GM19023 (cell line): ENCODE measurements around the gene C1orf53.

Source experiments
- ATAC-seq: cut with Tn5 transposase; IDR thresholded peaks from one replicate; pipeline ENCODE4 v1.9.1; 2021; ENCODE audit warnings: mild to moderate bottlenecking, moderate library complexity; ENCODE audit not compliant: unreplicated experiment

The C1orf53 gene

GRCh38 chr1:197907846-197908616 is 5.6 kb downstream of the C1orf53 start:
- no peak for ATAC-seq

GRCh38 chr1:197908716-197909220 is 6.3 kb downstream of the C1orf53 start:
- no peak for ATAC-seq

GRCh38 chr1:197909384-197909783 is 7.0 kb downstream of the C1orf53 start:
- no peak for ATAC-seq

GRCh38 chr1:197910120-197910991 is 7.9 kb downstream of the C1orf53 start:
- no peak for ATAC-seq

DNA sequence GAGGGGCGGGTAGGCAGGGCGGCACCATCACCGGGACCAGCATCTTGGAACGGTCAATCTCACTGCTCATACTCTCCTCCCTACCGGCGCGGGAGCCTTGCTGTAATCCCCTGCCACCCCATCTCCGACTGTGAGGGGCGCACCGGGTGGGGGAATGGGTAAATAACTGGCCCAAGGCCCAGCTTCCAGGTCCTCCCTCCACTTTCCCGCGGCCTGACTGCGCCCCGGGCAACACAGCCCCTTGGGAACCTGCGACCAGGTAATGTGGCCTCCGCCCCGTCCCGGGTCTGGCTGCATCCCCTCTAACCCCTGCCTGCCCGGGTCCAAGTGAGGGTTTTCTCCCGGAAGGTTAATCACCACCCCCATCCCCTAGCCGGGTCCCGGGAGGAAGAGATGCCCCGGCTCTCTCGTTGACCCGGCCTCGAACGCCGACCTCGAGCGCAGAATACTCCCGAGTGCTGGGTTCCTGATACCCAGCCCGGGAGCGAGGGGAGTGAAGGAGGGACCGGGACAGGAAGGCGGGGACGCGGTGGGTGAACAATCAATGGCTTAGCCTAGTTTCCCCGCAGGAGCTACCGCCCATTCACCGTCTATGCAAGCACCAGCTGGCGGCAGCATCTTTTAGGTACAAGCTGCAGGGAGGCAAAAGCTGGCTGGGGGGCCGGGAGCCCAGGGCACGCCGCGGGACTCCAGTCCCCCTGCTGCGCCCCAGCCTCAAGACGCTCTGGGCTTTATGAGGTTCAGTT is 8.9 kb downstream of the C1orf53 start:
- ATAC-seq, result no peak

GRCh38 chr1:197911857-197912696 is 9.6 kb downstream of the C1orf53 start:
- no peak for ATAC-seq

DNA sequence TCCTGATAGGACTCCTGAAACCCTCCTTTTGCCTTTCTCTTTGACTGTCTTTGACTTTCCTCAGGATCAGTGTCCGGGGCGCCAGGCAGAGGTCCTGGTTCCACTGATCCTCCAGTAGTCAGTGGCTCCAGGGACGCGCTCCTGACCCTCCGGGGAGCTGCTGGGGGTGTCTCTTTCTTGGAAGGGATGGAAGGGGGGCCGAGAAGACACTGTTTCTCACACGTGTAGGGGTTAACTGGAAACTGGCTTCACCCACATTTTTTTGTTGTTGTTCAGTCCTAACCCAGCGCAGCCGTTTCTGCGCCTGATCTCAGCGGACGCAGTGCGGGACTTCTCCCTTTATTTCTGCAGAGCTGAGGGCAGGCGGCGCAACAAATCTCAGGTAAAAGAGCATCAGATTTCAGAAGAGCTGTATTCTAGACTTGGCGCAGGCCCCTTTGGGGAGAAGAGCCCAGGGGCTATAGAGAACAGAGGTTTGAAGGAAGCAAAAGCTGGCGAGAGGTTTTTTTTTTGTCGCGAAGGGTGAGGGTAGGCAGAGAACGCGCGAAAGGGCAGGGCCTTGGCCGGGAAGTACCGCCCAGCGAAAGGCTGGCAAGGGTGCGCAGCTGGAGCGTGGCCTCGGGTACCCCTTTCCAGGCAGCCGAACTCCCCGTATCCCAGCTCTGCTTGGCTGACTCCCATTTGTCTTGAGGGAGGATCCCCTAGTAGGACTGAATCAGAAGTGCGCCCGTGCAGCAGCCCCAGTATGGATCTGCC is 10.5 kb downstream of the C1orf53 start:
- no peak for ATAC-seq

DNA sequence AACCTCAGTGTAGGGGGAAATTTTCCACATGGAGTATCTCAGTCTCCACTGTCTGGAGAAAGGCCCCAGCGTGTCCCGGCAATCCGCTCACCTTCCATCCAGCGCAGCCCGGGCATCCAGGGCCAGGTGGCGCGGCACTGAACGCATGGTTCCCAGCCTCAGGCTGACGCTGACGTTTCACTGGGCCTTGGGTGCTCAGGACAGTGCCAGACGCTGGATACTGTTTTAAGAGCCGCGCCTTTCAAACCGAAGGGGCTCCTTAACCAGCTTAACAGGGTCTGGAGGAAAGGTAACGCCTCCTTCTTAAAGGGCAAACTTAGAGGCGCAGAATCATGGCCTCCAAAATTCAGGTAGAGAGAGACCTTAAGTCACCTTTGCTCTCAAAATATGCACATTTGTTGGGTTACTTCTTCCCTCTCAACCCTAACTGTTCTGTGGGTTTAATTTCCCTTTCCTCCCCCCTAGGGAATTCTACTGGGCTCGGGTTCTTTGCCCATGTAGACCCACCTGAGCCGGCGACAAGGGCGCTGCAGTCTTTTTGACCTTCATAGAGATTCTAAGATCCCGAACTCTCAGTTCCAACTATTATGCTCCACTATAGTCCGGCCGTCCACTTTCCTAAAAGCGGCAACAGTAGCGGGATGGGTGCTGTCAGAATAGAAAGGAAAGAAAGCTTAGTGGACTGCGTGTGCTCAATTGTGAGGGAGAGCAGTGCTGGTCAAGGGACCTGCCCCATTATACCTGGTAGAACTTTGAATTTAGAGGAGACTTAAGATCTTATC is 11.3 kb downstream of the C1orf53 start:
- ATAC-seq, result no peak

DNA sequence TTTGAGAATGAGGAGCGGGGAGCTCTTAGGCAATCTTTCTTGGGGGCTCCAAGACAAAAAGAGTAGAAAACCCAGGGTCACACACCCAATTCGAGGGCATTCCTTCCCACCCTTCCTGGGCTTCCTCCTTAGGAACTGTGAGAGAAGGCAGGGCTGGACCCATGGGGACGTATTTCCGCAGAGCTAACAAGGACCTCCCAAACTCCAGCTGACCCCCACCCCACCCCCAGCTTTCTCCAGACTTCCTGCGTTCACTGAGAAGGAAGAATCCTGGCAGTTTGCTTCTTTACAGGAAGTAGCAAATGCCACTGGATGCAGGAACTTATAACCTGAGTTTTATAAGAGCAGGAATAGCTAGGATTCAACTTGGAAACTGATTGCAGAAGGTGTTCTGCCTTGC is 12.1 kb downstream of the C1orf53 start:
- ATAC-seq, result no peak

- no peak for ATAC-seq
These were observed 12.9 kb downstream of the C1orf53 start for GRCh38 chr1:197915260-197915861.

DNA sequence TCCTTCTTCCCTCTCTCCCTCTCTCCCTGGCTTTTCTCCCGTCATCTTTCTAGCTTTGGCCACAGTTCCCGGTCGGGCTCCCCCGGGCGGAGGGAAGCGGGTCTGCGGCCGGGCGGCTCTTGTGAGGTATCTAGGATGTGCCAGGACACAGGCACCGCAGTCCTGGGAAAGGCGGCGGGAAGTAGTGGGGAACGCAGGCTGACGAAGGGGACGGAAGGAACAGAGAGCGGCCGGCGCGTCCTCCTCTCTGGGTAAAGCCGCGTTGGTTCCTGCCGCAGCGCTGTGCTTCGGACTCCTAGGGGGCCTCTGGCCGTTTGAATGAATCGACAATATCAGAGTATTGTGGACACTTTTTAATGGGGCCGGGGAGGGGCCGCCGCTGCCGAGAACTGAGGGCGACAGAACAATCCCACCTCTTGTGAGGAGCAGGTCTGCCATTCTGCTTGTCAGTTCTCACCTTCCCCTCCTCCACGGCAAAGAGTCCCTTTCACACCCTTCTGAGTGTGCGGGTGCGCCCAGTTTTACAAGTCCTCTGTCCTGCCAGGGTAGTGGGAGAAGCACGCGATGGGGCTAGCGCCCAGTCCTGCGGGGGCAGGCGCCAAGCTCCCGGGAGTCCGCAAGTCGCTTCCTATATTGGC is 13.6 kb downstream of the C1orf53 start:
- ATAC-seq, result no peak

- no peak for ATAC-seq
These were observed 14.1 kb downstream of the C1orf53 start for GRCh38 chr1:197916500-197916983.

DNA sequence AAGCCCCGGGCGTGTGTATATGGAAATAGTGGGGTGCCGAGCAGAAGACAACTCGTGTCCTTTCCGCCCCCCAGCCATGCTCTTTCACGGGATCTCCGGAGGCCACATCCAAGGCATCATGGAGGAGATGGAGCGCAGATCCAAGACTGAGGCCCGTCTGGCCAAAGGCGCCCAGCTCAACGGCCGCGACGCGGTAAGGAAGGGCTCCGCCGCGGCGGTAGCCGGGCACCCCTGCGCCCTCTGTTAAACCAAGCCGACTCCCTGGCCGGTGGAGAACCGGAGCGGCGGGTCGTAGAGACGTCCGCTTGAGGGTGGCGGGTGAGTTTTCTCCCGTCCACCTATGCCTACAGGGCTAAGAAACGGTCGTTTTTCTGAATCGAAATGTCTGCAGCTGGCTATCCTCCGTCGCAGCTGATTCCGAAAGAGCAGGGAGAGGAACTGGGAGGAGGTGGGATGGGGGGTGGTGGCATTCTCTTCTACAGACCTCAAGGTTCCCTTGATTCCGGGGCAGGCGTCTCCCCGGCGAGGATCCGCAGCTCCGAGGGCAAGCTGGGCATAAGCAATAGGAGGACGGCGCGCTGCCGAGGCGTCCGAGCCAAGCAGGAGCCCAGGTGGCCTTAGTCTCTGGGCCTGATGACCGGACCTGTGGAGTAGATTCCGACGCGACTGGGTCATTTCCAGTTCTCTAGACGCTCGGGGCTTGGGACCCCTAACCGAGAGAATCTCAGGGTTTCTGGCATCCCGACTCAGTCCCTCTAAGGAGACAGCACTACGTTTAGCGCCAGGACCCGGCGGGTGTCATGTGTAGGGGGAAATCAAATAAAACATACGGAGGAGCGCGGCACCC is 15.6 kb downstream of the C1orf53 start:
- no peak for ATAC-seq

- no peak for ATAC-seq
These were observed 16.4 kb downstream of the C1orf53 start for GRCh38 chr1:197918807-197919345.

GRCh38 chr1:197919346-197920066 is 17.1 kb downstream of the C1orf53 start:
- no peak for ATAC-seq

GRCh38 chr1:197920067-197920396 is 17.6 kb downstream of the C1orf53 start:
- no peak for ATAC-seq
